Fibroblast of lung (primary cell): ENCODE results near the gene FKTN. TPM values are rescaled to one million over a fixed set of nuclear protein-coding genes. Genes with fewer than 3 reads are reported as not detected.

Experiments used
- DNase-seq, 2 donors: peaks; one replicate each; pipeline versions ENCODE4 v3.0.0 to v3.0.0-alpha.2; 2010; ENCODE audit warnings: low read depth in 2 of 2
- H2AFZ ChIP-seq: 2 replicates; pipeline ENCODE4 v1.5.1; 2012; ENCODE audit warnings: low read length, control low read depth, inconsistent platforms
- H3K27ac ChIP-seq: 2 replicates; pipeline ENCODE4 v1.5.1; 2011; ENCODE audit warnings: low read length, control low read depth; ENCODE audit not compliant: insufficient read depth
- H3K27me3 ChIP-seq: 2 replicates; pipeline ENCODE4 v1.5.1; 2011; ENCODE audit warnings: mild to moderate bottlenecking, low read length; ENCODE audit not compliant: control insufficient read depth, insufficient read depth
- H3K36me3 ChIP-seq: 2 replicates; pipeline ENCODE4 v1.5.1; 2011; ENCODE audit warnings: low read length; ENCODE audit not compliant: control insufficient read depth, insufficient read depth
- H3K4me1 ChIP-seq: 2 replicates; pipeline ENCODE4 v1.5.1; 2011; ENCODE audit warnings: low read length; ENCODE audit not compliant: control insufficient read depth, insufficient read depth; ENCODE audit errors: extremely low read depth
- H3K4me2 ChIP-seq: 2 replicates; pipeline ENCODE4 v1.5.1; 2011; ENCODE audit warnings: low read length, control low read depth; ENCODE audit not compliant: insufficient read depth; ENCODE audit errors: extremely low read depth
- H3K4me3 ChIP-seq, 4 experiments: fragments of 200-600 bp in 1 of 4; sonication (generic) in 1 of 4; replicated peaks in 1 of 4; 2 replicates each; pipeline ENCODE4 v1.5.1; 2011 to 2016; ENCODE audit warnings: low read length in 4 of 4, low read depth in 3 of 4, mild to moderate bottlenecking in 3 of 4, control low read depth in 2 of 4, inconsistent platforms in 1 of 4, mixed read lengths in 1 of 4; ENCODE audit not compliant: insufficient read depth in 1 of 4; ENCODE audit errors: control extremely low read depth in 1 of 4
- H3K79me2 ChIP-seq: 2 replicates; pipeline ENCODE4 v1.5.1; 2012; ENCODE audit warnings: mild to moderate bottlenecking, low read length, inconsistent platforms; ENCODE audit not compliant: control insufficient read depth, insufficient read depth
- H3K9ac ChIP-seq: 2 replicates; pipeline ENCODE4 v1.5.1; 2011; ENCODE audit warnings: mild to moderate bottlenecking, low read length, control low read depth; ENCODE audit not compliant: insufficient read depth
- H3K9me3 ChIP-seq: 2 replicates; pipeline ENCODE4 v1.5.1; 2012; ENCODE audit warnings: low read depth, low read length; ENCODE audit not compliant: control insufficient read depth, insufficient read depth
- H4K20me1 ChIP-seq: 2 replicates; pipeline ENCODE4 v1.5.1; 2011; ENCODE audit warnings: low read length; ENCODE audit not compliant: control insufficient read depth, insufficient read depth; ENCODE audit errors: extremely low read depth
- EZH2 ChIP-seq: IDR thresholded peaks from 2 replicates; pipeline ENCODE4 v1.5.1; 2012; ENCODE audit warnings: low read length, control low read depth, mild to moderate bottlenecking; ENCODE audit errors: missing control alignments
- polyA plus RNA-seq, 2 donors: library from polyadenylated mRNA; depleted of rRNA in 1 of 2; stranded (reverse) in 1 of 2; unstranded in 1 of 2; fragments of >200 nt; gene quantifications; 2 replicates each; pipeline ENCODE4 v1.2.1, GENCODE V29; 2011 to 2012; ENCODE audit warnings: missing spikeins in 1 of 2
- total RNA-seq: library from RNA; depleted of rRNA; stranded (reverse); fragments of >200 nt; gene quantifications from 2 replicates; pipeline ENCODE4 v1.2.1, GENCODE V29; 2014
- TF ChIP-seq, protein P1 (sequence below), 2 donors: IDR thresholded peaks in 1 of 2; conservative IDR thresholded peaks in 1 of 2; 1 replicate in 1 of 2; 2 replicates in 1 of 2; pipeline ENCODE4 v1.5.1; 2011 to 2012; ENCODE audit warnings: low read length in 2 of 2, control low read depth in 1 of 2, inconsistent platforms in 1 of 2, low read depth in 1 of 2, mild to moderate bottlenecking in 1 of 2

Gene FKTN
- total and polyA plus RNA-seq, 2 donors (not counting 1 experiment from before 2014, with no cell fraction given), result 31.0 to 32.9 TPM

DNA sequence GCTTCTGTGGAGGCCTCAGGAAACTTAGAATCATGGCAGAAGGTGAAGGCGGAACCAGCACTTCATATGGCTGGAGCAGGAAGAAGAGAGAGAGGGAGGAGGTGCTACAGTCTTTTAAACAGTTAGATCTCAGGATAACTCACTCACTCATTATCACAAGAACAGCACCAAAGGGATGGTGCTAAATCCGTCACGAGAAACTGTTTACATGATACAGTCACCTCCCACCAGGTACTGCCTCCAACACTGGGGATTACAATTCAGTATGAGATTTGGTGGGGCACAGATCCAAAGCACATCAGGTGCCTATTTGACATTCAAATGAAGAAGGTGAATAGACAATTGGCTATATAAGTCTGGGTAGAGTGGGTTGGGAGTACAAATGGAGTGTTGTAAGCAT lies 35.2 kb downstream of the FKTN start:
- no peak for TF ChIP-seq EZH2
- TF ChIP-seq, protein P1, sequence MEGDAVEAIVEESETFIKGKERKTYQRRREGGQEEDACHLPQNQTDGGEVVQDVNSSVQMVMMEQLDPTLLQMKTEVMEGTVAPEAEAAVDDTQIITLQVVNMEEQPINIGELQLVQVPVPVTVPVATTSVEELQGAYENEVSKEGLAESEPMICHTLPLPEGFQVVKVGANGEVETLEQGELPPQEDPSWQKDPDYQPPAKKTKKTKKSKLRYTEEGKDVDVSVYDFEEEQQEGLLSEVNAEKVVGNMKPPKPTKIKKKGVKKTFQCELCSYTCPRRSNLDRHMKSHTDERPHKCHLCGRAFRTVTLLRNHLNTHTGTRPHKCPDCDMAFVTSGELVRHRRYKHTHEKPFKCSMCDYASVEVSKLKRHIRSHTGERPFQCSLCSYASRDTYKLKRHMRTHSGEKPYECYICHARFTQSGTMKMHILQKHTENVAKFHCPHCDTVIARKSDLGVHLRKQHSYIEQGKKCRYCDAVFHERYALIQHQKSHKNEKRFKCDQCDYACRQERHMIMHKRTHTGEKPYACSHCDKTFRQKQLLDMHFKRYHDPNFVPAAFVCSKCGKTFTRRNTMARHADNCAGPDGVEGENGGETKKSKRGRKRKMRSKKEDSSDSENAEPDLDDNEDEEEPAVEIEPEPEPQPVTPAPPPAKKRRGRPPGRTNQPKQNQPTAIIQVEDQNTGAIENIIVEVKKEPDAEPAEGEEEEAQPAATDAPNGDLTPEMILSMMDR (conservative IDR thresholded peaks at IDR 0.05 in 1 of 2, IDR thresholded peaks at IDR 0.05 in 1 of 2; ENCODE audit: low read depth in 1 of 2, low read length in 2 of 2), result no peak
- Histone ChIP-seq H3K27ac (no peak overlapping the region), H3K9ac (no peak overlapping the region), H4K20me1 (no peaks in the 10 kb centered on the region), H3K4me3 (no peak overlapping the region), H3K27me3 (no peaks in the 10 kb centered on the region), H2AFZ (no peak overlapping the region), H3K79me2 (no peaks in the 10 kb centered on the region), H3K4me2 (no peak overlapping the region), H3K4me1 (no peaks in the 10 kb centered on the region), H3K9me3 (no peaks in the 10 kb centered on the region), H3K36me3 (no peaks in the 10 kb centered on the region)
- DNase-seq, result no peak

DNA sequence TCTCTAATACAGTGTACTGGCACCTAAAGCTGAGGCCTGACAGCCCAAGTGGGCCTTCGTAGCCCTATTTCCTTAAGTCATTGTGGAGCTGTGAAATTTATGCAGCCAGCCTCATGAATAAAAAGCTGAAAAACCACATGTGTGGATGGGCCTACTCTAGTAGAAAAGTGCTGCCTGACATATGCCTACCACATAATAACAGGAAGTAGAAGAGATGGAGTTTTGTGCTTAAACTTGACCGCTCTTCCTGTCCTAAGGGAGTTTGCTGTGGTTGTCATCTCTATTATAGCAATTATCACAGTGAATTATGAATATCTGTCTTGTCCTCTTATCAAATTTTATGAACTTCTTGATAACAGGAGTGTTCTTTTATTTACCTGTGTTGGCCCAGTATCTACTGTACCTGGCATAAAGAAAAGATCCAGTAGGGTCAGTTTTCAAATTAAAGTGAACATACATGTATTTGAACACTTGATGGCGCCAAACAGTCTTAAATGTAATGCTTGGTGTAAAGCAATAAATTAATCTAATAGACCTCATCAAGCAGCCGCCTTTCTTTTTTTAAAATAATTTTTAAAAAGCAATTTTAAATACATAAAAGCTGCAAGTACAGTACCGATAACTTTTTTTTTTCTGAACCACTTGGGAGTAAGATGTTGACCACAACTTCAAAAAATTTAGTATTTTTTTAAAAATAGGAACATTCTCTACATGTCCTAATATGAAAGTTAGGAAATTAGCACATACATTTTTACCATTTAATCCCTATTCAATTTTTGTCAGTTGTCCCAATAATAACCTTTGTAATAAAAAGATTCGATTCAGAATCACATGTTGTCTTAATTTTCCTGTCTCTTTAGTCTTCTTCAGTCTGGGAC lies 51.0 kb downstream of the FKTN start:
- H3K4me1 ChIP-seq, result no peaks in the 10 kb centered on the region
- TF ChIP-seq EZH2, result no peak
- TF ChIP-seq, protein P1 (conservative IDR thresholded peaks at IDR 0.05 in 1 of 2, IDR thresholded peaks at IDR 0.05 in 1 of 2; ENCODE audit: low read depth in 1 of 2, low read length in 2 of 2), result peak; percentile 21 to 40
- H3K36me3 ChIP-seq, result no peaks in the 10 kb centered on the region
- no peak overlapping the region for H3K27ac ChIP-seq
- H3K27me3 ChIP-seq, result no peaks in the 10 kb centered on the region
- no peak overlapping the region for H3K9ac ChIP-seq
- DNase-seq, result peak; percentile 39 to 71
- no peaks in the 10 kb centered on the region for H3K79me2 ChIP-seq
- no peak overlapping the region for H2AFZ ChIP-seq
- H4K20me1 ChIP-seq, result no peaks in the 10 kb centered on the region
- H3K9me3 ChIP-seq, result no peaks in the 10 kb centered on the region
- no peak overlapping the region for H3K4me2 ChIP-seq
- no peak overlapping the region for H3K4me3 ChIP-seq

- H3K4me1 ChIP-seq, result no peaks in the 10 kb centered on the region
- no peak for DNase-seq
- no peak overlapping the region for H2AFZ ChIP-seq
- H3K9ac ChIP-seq, result no peak overlapping the region
- H3K4me3 ChIP-seq, result no peak overlapping the region
- H4K20me1 ChIP-seq, result no peaks in the 10 kb centered on the region
- no peaks in the 10 kb centered on the region for H3K27me3 ChIP-seq
- no peaks in the 10 kb centered on the region for H3K36me3 ChIP-seq
- H3K4me2 ChIP-seq, result no peak overlapping the region
- TF ChIP-seq, protein P1 (conservative IDR thresholded peaks at IDR 0.05 in 1 of 2, IDR thresholded peaks at IDR 0.05 in 1 of 2; ENCODE audit: low read depth in 1 of 2, low read length in 2 of 2), result no peak
- TF ChIP-seq EZH2, result no peak
- no peak overlapping the region for H3K27ac ChIP-seq
- H3K9me3 ChIP-seq, result no peaks in the 10 kb centered on the region
- H3K79me2 ChIP-seq, result no peaks in the 10 kb centered on the region
Observed at GRCh38 chr9:105621001-105621400, 63.1 kb downstream of the FKTN start.
